ENCODE measurements around the gene TPRKB. TPM values are rescaled to one million over a fixed set of nuclear protein-coding genes. Genes with fewer than 3 reads are reported as not detected.
A peak's percentile ranks its signal among the peaks of the same experiment; 100 is the strongest.

The TPRKB gene
- total and polyA plus RNA-seq, 3 experiments from 2014 or later, result 38.4 to 69.0 (median 38.6) TPM

DNA sequence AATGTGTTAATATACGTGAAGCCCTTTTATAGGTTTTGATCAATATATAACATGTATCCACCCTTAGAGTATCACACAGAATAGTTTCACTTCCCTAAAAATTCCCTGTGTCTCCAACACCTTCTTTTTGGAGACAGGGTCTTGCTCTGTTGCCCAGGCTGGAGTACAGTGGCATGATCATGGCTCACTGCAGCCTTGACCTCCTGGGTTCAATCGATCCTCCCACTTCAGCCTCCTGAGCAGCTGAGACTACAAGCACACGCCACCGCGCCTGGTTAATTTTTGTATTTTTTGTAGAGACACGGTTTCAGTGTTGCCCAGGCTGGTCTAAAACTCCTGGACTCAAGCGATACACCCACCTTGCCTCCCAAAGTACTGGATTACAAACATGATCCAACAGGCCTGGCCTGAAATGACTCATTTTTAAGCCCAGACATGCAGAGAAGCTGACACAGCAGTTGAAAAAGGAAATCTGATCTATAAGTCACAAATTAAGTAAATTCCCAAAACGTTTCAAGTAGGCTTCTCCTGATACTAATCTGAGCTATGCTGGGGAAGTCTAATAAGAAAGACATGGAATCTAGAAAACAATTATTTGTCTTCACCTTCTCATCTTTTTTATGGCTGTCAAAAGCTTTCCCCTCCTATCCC lies 39.8 kb upstream of the TPRKB start:
- H3K27ac Mint-ChIP-seq, result peak overlapping the region in 2 of 8 donors; percentile 36
- no peaks in the 10 kb centered on the region for H3K9me3 Mint-ChIP-seq
- CTCF ChIA-PET, result interaction anchor here (1.4 kb wide), 1 partner anchor 47 kb away, joined by 3 read pairs; no protein-coding TSS in a partner anchor
- H3K4me1 Mint-ChIP-seq, result peaks cover 45 to 69% (median 67%) of the 10 kb centered on the region in 3 donors
- POLR2A ChIA-PET, result no interaction called here
- H3K36me3 ChIP-seq (ENCODE audit: insufficient read depth, low read length), result peaks cover 32% of the 10 kb centered on the region
- H3K27me3 ChIP-seq (ENCODE audit: insufficient read depth, low read length, poor library complexity, severe bottlenecking), result no peaks in the 10 kb centered on the region
- no peak overlapping the region for H3K27ac ChIP-seq (ENCODE audit: low read depth, low read length)
- H3K4me1 ChIP-seq (ENCODE audit: insufficient read depth, low read length), result peaks cover 14% of the 10 kb centered on the region
- H3K36me3 Mint-ChIP-seq, result peaks cover 14 to 65% (median 28%) of the 10 kb centered on the region in 3 donors
- DNase-seq, result no peak
- no peaks in the 10 kb centered on the region for H3K27me3 Mint-ChIP-seq
- H3K9me3 ChIP-seq (ENCODE audit: low read length), result no peaks in the 10 kb centered on the region
- peak overlapping the region in 3 of 7 donors; percentile 3 to 31 (median 15) for H3K4me3 Mint-ChIP-seq
- no peak overlapping the region for H3K4me3 ChIP-seq (ENCODE audit: low read length)

DNA sequence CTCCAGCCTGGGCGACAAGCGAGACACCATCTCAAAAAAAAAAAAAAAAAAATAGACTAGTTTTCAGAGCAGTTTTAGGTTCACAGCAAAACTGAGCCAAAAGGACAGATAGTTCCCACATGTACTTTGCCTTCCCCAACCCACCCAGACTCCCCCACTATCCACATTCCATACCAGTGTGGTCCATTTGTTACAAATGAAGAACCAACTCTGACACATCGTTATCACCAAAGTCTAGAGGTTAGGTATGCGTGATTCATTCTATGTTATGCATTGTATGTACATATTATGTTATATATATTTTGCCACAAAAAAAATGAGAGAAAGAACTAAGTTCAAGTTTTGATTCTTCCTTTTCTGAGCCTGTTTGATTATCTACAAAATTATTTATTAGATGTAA lies 39.2 kb upstream of the TPRKB start:
- H3K4me1 Mint-ChIP-seq, result peaks cover 46 to 70% (median 68%) of the 10 kb centered on the region in 3 donors
- H3K27ac Mint-ChIP-seq, result peak overlapping the region in 2 of 8 donors; percentile 36
- no peaks in the 10 kb centered on the region for H3K9me3 Mint-ChIP-seq
- Histone ChIP-seq H3K4me3 (ENCODE audit: low read length) (no peak overlapping the region), H3K27me3 (ENCODE audit: insufficient read depth, low read length, poor library complexity, severe bottlenecking) (no peaks in the 10 kb centered on the region), H3K4me1 (ENCODE audit: insufficient read depth, low read length) (peaks cover 14% of the 10 kb centered on the region), H3K36me3 (ENCODE audit: insufficient read depth, low read length) (peaks cover 32% of the 10 kb centered on the region), H3K9me3 (ENCODE audit: low read length) (no peaks in the 10 kb centered on the region), H3K27ac (ENCODE audit: low read depth, low read length) (no peak overlapping the region)
- DNase-seq, result no peak
- ChIA-PET CTCF (interaction anchor here (1.4 kb wide), 1 partner anchor 48 kb away, joined by 3 read pairs; no protein-coding TSS in a partner anchor), POLR2A (interaction anchor here (0.6 kb wide), 1 partner anchor 11 kb away, joined by 5 read pairs; no protein-coding TSS in a partner anchor)
- H3K27me3 Mint-ChIP-seq, result no peaks in the 10 kb centered on the region
- H3K4me3 Mint-ChIP-seq, result peak overlapping the region in 2 of 7 donors; percentile 23 to 31
- peaks cover 15 to 69% (median 29%) of the 10 kb centered on the region in 3 donors for H3K36me3 Mint-ChIP-seq

GRCh38 chr2:73772819-73773218 lies 35.7 kb upstream of the TPRKB start:
- H3K9me3 Mint-ChIP-seq, result no peaks in the 10 kb centered on the region
- ChIA-PET CTCF (no interaction called here), POLR2A (no interaction called here)
- H3K4me3 Mint-ChIP-seq, result no peak overlapping the region
- DNase-seq, result no peak
- Histone ChIP-seq H3K9me3 (ENCODE audit: low read length) (no peaks in the 10 kb centered on the region), H3K27ac (ENCODE audit: low read depth, low read length) (no peak overlapping the region), H3K36me3 (ENCODE audit: insufficient read depth, low read length) (peaks cover 44% of the 10 kb centered on the region), H3K27me3 (ENCODE audit: insufficient read depth, low read length, poor library complexity, severe bottlenecking) (no peaks in the 10 kb centered on the region), H3K4me1 (ENCODE audit: insufficient read depth, low read length) (no peaks in the 10 kb centered on the region), H3K4me3 (ENCODE audit: low read length) (no peak overlapping the region)
- H3K27ac Mint-ChIP-seq, result no peak overlapping the region
- H3K4me1 Mint-ChIP-seq, result peaks cover 47 to 70% (median 61%) of the 10 kb centered on the region in 3 donors
- H3K27me3 Mint-ChIP-seq, result no peaks in the 10 kb centered on the region
- H3K36me3 Mint-ChIP-seq, result peaks cover 20 to 85% (median 47%) of the 10 kb centered on the region in 3 donors

DNA sequence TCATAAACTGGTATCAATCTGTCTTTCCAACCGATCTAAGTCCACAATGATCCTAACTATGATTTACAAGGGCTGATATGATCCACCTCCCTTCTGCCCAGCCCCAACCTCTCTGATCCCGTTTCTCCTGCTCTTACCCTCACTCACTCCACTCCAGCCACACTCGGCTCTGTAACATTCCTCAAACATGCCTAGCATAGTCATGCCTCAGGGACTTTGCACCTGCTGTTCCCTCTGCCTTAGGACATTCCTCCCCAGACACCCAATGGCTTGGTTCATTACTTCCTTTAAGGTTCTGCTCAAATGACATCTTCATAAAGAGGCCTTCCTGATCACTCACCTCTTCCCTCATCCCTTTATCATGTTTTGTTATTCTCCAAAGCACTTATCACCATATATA lies 33.6 kb upstream of the TPRKB start:
- no peaks in the 10 kb centered on the region for H3K9me3 ChIP-seq (ENCODE audit: low read length)
- DNase-seq, result no peak
- H3K9me3 Mint-ChIP-seq, result no peaks in the 10 kb centered on the region
- H3K4me3 ChIP-seq (ENCODE audit: low read length), result no peak overlapping the region
- H3K27me3 ChIP-seq (ENCODE audit: insufficient read depth, low read length, poor library complexity, severe bottlenecking), result no peaks in the 10 kb centered on the region
- H3K36me3 ChIP-seq (ENCODE audit: insufficient read depth, low read length), result peaks cover 47% of the 10 kb centered on the region
- no peak overlapping the region for H3K27ac ChIP-seq (ENCODE audit: low read depth, low read length)
- peaks cover 34 to 55% (median 46%) of the 10 kb centered on the region in 3 donors for H3K4me1 Mint-ChIP-seq
- H3K36me3 Mint-ChIP-seq, result peaks cover 17 to 82% (median 43%) of the 10 kb centered on the region in 3 donors
- H3K4me3 Mint-ChIP-seq, result no peak overlapping the region
- POLR2A ChIA-PET, result no interaction called here
- H3K27ac Mint-ChIP-seq, result peak overlapping the region in 2 of 8 donors; percentile 24 to 50
- H3K4me1 ChIP-seq (ENCODE audit: insufficient read depth, low read length), result no peaks in the 10 kb centered on the region
- no peaks in the 10 kb centered on the region for H3K27me3 Mint-ChIP-seq
- CTCF ChIA-PET, result no interaction called here

- no peaks in the 10 kb centered on the region for H3K9me3 Mint-ChIP-seq
- ChIA-PET CTCF (no interaction called here), POLR2A (no interaction called here)
- H3K4me1 ChIP-seq (ENCODE audit: insufficient read depth, low read length), result no peaks in the 10 kb centered on the region
- no peak overlapping the region for H3K4me3 Mint-ChIP-seq
- peak overlapping the region in 1 of 8 donors; percentile 34 for H3K27ac Mint-ChIP-seq
- no peak overlapping the region for H3K4me3 ChIP-seq (ENCODE audit: low read length)
- H3K9me3 ChIP-seq (ENCODE audit: low read length), result no peaks in the 10 kb centered on the region
- H3K36me3 ChIP-seq (ENCODE audit: insufficient read depth, low read length), result peaks cover 39% of the 10 kb centered on the region
- H3K4me1 Mint-ChIP-seq, result peaks cover 21 to 30% (median 25%) of the 10 kb centered on the region in 3 donors
- no peaks in the 10 kb centered on the region for H3K27me3 Mint-ChIP-seq
- no peak for DNase-seq
- no peaks in the 10 kb centered on the region for H3K27me3 ChIP-seq (ENCODE audit: insufficient read depth, low read length, poor library complexity, severe bottlenecking)
- H3K36me3 Mint-ChIP-seq, result peaks cover 6 to 86% (median 30%) of the 10 kb centered on the region in 3 donors
- no peak overlapping the region for H3K27ac ChIP-seq (ENCODE audit: low read depth, low read length)
These were observed 29.8 kb upstream of the TPRKB start for GRCh38 chr2:73766994-73767393.

GRCh38 chr2:73766349-73766748 lies 29.2 kb upstream of the TPRKB start:
- H3K9me3 ChIP-seq (ENCODE audit: low read length), result no peaks in the 10 kb centered on the region
- peaks cover 39% of the 10 kb centered on the region for H3K36me3 ChIP-seq (ENCODE audit: insufficient read depth, low read length)
- H3K27me3 ChIP-seq (ENCODE audit: insufficient read depth, low read length, poor library complexity, severe bottlenecking), result no peaks in the 10 kb centered on the region
- Mint-ChIP-seq H3K4me3 (no peak overlapping the region), H3K4me1 (peaks cover 19 to 29% (median 24%) of the 10 kb centered on the region in 3 donors), H3K27ac (no peak overlapping the region), H3K27me3 (no peaks in the 10 kb centered on the region), H3K36me3 (peaks cover 5 to 88% (median 29%) of the 10 kb centered on the region in 3 donors), H3K9me3 (no peaks in the 10 kb centered on the region)
- no peak overlapping the region for H3K4me3 ChIP-seq (ENCODE audit: low read length)
- no peak for DNase-seq
- CTCF ChIA-PET, result no interaction called here
- POLR2A ChIA-PET, result no interaction called here
- no peak overlapping the region for H3K27ac ChIP-seq (ENCODE audit: low read depth, low read length)
- no peaks in the 10 kb centered on the region for H3K4me1 ChIP-seq (ENCODE audit: insufficient read depth, low read length)

DNA sequence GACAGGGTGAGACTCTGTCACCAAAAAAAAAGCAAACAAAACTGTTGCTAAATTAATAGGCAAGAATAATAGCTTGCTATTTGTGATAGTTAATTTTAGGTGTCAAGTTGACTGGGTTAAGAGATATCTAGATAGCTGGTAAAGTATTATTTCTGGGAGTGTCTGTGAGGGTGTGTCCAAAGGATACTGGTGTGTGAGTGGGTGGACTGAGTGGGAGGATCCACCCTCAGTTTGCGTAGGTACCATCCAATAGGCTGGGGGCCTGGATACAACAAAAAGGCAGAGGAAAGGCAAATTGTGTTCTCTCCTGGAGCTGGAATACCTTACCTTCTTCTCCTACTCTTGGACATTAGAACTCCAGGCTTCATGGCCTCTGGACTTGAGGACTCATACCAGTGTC lies 27.8 kb upstream of the TPRKB start:
- no peak overlapping the region for H3K4me3 ChIP-seq (ENCODE audit: low read length)
- H3K27ac ChIP-seq (ENCODE audit: low read depth, low read length), result no peak overlapping the region
- peak overlapping the region in 1 of 7 donors; percentile 56 for H3K4me3 Mint-ChIP-seq
- CTCF ChIA-PET, result no interaction called here
- peaks cover 43% of the 10 kb centered on the region for H3K36me3 ChIP-seq (ENCODE audit: insufficient read depth, low read length)
- H3K4me1 Mint-ChIP-seq, result peaks cover 10 to 20% (median 15%) of the 10 kb centered on the region in 3 donors
- H3K27ac Mint-ChIP-seq, result peak overlapping the region in 1 of 8 donors; percentile 38
- POLR2A ChIA-PET, result no interaction called here
- H3K27me3 Mint-ChIP-seq, result no peaks in the 10 kb centered on the region
- DNase-seq, result no peak
- H3K9me3 Mint-ChIP-seq, result no peaks in the 10 kb centered on the region
- H3K36me3 Mint-ChIP-seq, result peaks cover 3 to 89% (median 25%) of the 10 kb centered on the region in 3 donors
- H3K4me1 ChIP-seq (ENCODE audit: insufficient read depth, low read length), result no peaks in the 10 kb centered on the region
- H3K9me3 ChIP-seq (ENCODE audit: low read length), result no peaks in the 10 kb centered on the region
- no peaks in the 10 kb centered on the region for H3K27me3 ChIP-seq (ENCODE audit: insufficient read depth, low read length, poor library complexity, severe bottlenecking)

- H3K9me3 ChIP-seq (ENCODE audit: low read length), result no peaks in the 10 kb centered on the region
- no peak overlapping the region for H3K4me3 ChIP-seq (ENCODE audit: low read length)
- CTCF ChIA-PET, result no interaction called here
- H3K36me3 Mint-ChIP-seq, result peaks cover 5 to 90% (median 24%) of the 10 kb centered on the region in 3 donors
- peaks cover 0 to 2% (median 2%) of the 10 kb centered on the region in 3 donors for H3K4me1 Mint-ChIP-seq
- no peaks in the 10 kb centered on the region for H3K9me3 Mint-ChIP-seq
- no peak for DNase-seq
- no peak overlapping the region for H3K4me3 Mint-ChIP-seq
- H3K27me3 ChIP-seq (ENCODE audit: insufficient read depth, low read length, poor library complexity, severe bottlenecking), result no peaks in the 10 kb centered on the region
- H3K27ac Mint-ChIP-seq, result no peak overlapping the region
- H3K4me1 ChIP-seq (ENCODE audit: insufficient read depth, low read length), result no peaks in the 10 kb centered on the region
- POLR2A ChIA-PET, result no interaction called here
- H3K27me3 Mint-ChIP-seq, result no peaks in the 10 kb centered on the region
- H3K36me3 ChIP-seq (ENCODE audit: insufficient read depth, low read length), result peaks cover 37% of the 10 kb centered on the region
- no peak overlapping the region for H3K27ac ChIP-seq (ENCODE audit: low read depth, low read length)
These were observed 25.4 kb upstream of the TPRKB start for GRCh38 chr2:73762571-73762970.
